ENCODE measurements around the gene ZNG1C.
"Not testable (repeated sequence)": the region's sequence is repeated elsewhere in the genome, so short reads cannot be mapped to it uniquely, and the experiment has no call there.

DNA sequence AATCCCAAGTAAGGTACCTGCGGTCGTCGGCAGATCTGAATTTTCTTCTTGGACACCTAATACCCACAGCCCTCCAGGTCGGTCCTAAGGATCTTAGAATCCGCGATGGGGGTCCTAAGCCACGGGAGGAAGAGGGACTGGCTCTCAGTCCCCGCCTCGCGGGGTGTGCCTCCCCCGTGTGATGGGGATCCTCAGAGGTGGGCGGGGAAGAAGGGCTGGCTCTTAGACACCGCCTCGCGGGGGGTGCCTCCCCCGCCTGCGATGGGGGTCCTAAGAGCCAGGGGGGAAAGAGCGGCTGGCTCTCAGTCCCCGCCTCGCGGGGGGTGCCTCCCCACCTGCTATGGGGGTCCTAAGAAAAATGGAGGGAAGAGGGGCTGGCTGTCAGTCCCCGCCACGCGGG lies 82.0 kb downstream of the ZNG1C start:
- TF ChIP-seq, protein P1, sequence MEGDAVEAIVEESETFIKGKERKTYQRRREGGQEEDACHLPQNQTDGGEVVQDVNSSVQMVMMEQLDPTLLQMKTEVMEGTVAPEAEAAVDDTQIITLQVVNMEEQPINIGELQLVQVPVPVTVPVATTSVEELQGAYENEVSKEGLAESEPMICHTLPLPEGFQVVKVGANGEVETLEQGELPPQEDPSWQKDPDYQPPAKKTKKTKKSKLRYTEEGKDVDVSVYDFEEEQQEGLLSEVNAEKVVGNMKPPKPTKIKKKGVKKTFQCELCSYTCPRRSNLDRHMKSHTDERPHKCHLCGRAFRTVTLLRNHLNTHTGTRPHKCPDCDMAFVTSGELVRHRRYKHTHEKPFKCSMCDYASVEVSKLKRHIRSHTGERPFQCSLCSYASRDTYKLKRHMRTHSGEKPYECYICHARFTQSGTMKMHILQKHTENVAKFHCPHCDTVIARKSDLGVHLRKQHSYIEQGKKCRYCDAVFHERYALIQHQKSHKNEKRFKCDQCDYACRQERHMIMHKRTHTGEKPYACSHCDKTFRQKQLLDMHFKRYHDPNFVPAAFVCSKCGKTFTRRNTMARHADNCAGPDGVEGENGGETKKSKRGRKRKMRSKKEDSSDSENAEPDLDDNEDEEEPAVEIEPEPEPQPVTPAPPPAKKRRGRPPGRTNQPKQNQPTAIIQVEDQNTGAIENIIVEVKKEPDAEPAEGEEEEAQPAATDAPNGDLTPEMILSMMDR (IDR thresholded peaks at IDR 0.05; ENCODE audit: low read depth, low read length, poor library complexity, severe bottlenecking), result not testable (repeated sequence)
- not testable (repeated sequence) for TF ChIP-seq EZH2phosphoT487 (IDR thresholded peaks at IDR 0.05; ENCODE audit: borderline replicate concordance, low read length)

Data from DOHH2 (cell line).